Vagina (tissue), 2 donors: ENCODE measurements around the gene CTPS2. TPM values are rescaled to one million over a fixed set of nuclear protein-coding genes. Genes with fewer than 3 reads are reported as not detected.
A peak's percentile ranks its signal among the peaks of the same experiment; 100 is the strongest.
"Not testable (repeated sequence)": the region's sequence is repeated elsewhere in the genome, so short reads cannot be mapped to it uniquely, and the experiment has no call there.

Experiments used
- DNase-seq, 2 donors: peaks; one replicate each; pipeline ENCODE4 v3.0.0-alpha.2; 2017; ENCODE audit errors: extremely low spot score in 2 of 2
- H3K27ac ChIP-seq: fragments of 200-600 bp; sonication (generic); one replicate; pipeline ENCODE4 v1.5.1; 2019
- H3K27me3 ChIP-seq: fragments of 200-600 bp; sonication (generic); one replicate; pipeline ENCODE4 v1.5.1; 2019
- H3K36me3 ChIP-seq, 2 donors: fragments of 200-600 bp; sonication (generic); one replicate each; pipeline ENCODE4 v1.5.1; 2017 to 2019
- H3K4me1 ChIP-seq: fragments of 200-600 bp; sonication (generic); one replicate; pipeline ENCODE4 v1.5.1; 2019
- H3K4me3 ChIP-seq, 2 donors: fragments of 200-600 bp; sonication (generic); 1 replicate in 1 of 2; 2 replicates in 1 of 2; pipeline ENCODE4 v1.5.1; 2016 to 2019
- H3K9me3 ChIP-seq: fragments of 200-600 bp; sonication (generic); one replicate; pipeline ENCODE4 v1.5.1; 2019
- POLR2A ChIP-seq, 2 donors: fragments of 450-650 bp; IDR thresholded peaks; one replicate each; pipeline ENCODE4 v1.6.1; 2017; ENCODE audit warnings: antibody characterized with exemption in 2 of 2, mild to moderate bottlenecking in 2 of 2, moderate library complexity in 2 of 2
- POLR2AphosphoS5 ChIP-seq, 2 donors: sonication (generic); formaldehyde crosslinking; IDR thresholded peaks; one replicate each; pipeline ENCODE4 v1.9.0; 2017; ENCODE audit warnings: antibody characterized with exemption in 2 of 2, mild to moderate bottlenecking in 2 of 2, low read depth in 1 of 2; ENCODE audit not compliant: insufficient read depth in 1 of 2
- intact Hi-C: fragments of 100-400 bp; cut with DNase I; formaldehyde crosslinking; loops from one replicate; pipeline ENCODE4 v1.15.1; 2023
- total RNA-seq: library from RNA; depleted of rRNA; stranded (reverse); fragments of >200 nt; gene quantifications from one replicate; pipeline ENCODE4 v1.2.3, GENCODE V29; 2016
- TF ChIP-seq, protein P1 (sequence below), 3 experiments: fragments of 450-650 bp in 2 of 3; fragments of 200-600 bp in 1 of 3; sonication (generic) in 1 of 3; IDR thresholded peaks; one replicate each; pipeline ENCODE4 v1.5.1; 2017 to 2019; ENCODE audit warnings: antibody characterized with exemption in 3 of 3, mild to moderate bottlenecking in 2 of 3, moderate library complexity in 2 of 3

CTPS2 gene
- total RNA-seq, 1 donor from 2014 or later = 20.4 TPM

DNA sequence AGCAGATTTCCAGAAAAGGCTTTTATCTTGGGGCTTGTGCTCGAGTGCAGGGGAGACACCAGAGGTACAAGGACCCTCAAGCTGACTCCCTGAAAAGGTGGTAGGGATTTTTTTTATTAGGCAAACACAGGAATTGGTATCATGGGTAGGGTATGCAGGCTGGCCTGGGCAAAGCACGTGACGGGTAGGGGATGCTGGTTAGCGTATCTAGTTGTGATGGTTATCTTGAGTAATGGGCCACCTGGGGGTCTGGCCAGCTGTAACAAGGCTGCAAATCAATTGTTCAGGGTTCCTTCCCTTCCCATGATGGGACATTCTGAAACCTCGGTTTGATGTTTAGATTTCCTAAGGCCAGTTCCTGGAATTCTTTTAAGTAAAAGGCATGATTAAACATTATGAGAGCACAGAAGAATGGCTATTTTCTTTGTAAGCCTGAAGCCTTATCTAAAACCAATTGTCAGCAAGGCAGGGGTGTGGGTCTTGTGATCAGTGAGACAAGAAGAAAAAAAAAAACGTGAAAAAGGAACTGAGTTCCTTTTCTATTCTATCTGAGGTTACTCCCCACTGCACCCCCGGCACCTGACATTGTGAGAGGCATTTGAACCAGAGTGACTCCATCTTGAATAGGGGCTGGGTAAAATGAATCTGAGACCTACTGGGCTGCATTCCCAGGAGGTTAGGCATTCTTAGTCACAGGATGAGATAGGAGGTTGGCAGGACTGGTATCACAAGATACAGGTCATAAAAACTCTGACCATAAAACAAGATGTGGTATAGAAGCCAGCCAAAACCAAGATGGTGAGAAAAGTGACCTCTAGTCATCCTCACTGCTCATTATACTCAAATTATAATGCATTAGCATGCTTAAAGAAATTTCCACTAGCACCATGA, 126.7 kb downstream of the CTPS2 start:
- TF ChIP-seq POLR2A (IDR thresholded peaks at IDR 0.05) (no peak), POLR2AphosphoS5 (IDR thresholded peaks at IDR 0.05; ENCODE audit: insufficient read depth in 1 of 2, low read depth in 1 of 2) (no peak)
- TF ChIP-seq, protein P1, sequence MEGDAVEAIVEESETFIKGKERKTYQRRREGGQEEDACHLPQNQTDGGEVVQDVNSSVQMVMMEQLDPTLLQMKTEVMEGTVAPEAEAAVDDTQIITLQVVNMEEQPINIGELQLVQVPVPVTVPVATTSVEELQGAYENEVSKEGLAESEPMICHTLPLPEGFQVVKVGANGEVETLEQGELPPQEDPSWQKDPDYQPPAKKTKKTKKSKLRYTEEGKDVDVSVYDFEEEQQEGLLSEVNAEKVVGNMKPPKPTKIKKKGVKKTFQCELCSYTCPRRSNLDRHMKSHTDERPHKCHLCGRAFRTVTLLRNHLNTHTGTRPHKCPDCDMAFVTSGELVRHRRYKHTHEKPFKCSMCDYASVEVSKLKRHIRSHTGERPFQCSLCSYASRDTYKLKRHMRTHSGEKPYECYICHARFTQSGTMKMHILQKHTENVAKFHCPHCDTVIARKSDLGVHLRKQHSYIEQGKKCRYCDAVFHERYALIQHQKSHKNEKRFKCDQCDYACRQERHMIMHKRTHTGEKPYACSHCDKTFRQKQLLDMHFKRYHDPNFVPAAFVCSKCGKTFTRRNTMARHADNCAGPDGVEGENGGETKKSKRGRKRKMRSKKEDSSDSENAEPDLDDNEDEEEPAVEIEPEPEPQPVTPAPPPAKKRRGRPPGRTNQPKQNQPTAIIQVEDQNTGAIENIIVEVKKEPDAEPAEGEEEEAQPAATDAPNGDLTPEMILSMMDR (IDR thresholded peaks at IDR 0.05) = no peak
- Histone ChIP-seq H3K36me3 (no peaks in the 10 kb centered on the region), H3K27me3 (no peaks in the 10 kb centered on the region), H3K9me3 (peaks cover 7% of the 10 kb centered on the region), H3K4me3 (no peak overlapping the region), H3K27ac (no peak overlapping the region), H3K4me1 (no peaks in the 10 kb centered on the region)
- DNase-seq = peak in 1 of 2 donors; percentile 22
- intact Hi-C loops = loop anchor here (5.0 kb wide), 1 partner anchor 1083 kb away; the partner anchor contains the start of gene BMX

DNA sequence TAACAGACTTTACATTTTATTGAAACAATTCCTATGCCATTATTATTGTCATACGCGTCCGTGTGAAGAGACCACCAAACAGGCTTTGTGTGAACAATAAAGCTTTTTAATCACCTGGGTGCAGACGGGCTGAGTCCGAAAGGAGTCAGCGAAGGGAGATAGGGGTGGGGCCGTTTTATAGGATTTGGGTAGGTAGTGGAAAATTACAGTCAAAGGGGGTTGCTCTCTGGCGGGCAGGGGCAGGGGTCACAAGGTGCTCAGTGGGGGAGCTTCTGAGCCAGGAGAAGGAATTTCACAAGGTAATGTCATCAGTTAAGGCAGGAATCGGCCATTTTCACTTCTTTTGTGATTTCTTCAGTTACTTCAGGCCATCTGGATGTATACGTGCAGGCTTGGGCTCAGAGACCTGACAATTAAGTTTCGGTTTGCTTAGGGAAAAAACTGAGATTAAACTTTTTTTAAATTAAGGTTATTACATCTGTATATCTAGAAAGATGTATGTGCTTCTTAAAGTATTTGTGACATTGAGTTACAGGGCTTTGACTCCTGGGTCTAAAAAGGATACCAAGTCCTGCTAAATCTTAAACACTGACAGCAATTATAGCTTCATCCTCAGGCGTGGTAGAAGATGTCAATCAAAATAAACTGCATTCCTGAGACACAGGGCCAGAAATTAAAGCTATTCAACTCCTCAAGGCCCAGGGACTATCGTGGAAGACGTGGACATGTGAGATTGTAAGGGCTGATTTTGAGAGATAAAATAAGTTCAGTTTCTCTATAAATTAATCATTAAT, 132.3 kb downstream of the CTPS2 start:
- H3K36me3 ChIP-seq, H3K27ac ChIP-seq: not testable (repeated sequence)

DNA sequence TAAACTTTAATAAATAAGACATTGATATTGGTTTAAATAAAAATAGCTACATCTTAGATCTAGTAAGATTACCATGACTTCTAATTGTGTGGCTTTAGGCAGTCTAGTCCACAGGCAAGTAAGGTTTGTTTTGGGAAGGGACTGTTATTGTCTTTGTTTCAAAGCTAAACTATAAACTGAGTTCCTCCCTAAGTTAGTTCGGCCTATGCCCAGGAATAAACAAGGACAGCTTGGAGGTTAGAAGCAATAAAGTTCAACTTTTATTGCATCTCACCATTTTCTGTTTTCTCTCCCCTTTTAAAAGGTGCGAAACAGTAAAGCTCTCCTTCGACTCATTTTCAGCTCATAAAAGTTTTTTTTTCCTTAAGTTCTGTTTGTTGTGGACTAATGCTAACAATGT, 133.0 kb downstream of the CTPS2 start:
- H3K27me3 ChIP-seq = no peaks in the 10 kb centered on the region
- no peak for DNase-seq
- H3K4me3 ChIP-seq = no peak overlapping the region
- no peak overlapping the region for H3K27ac ChIP-seq
- no peaks in the 10 kb centered on the region for H3K4me1 ChIP-seq
- intact Hi-C loops = no loop called here
- TF ChIP-seq POLR2A (IDR thresholded peaks at IDR 0.05) (no peak), POLR2AphosphoS5 (IDR thresholded peaks at IDR 0.05; ENCODE audit: insufficient read depth in 1 of 2, low read depth in 1 of 2) (no peak)
- TF ChIP-seq, protein P1 (IDR thresholded peaks at IDR 0.05) = no peak
- peaks cover 7% of the 10 kb centered on the region for H3K9me3 ChIP-seq
- H3K36me3 ChIP-seq = no peaks in the 10 kb centered on the region

More for the DNA sequence above, 132.3 kb downstream of the CTPS2 start:
- DNase-seq, intact Hi-C loops, H3K9me3 ChIP-seq, H3K27me3 ChIP-seq, H3K4me1 ChIP-seq, H3K4me3 ChIP-seq: not testable (repeated sequence)

DNA sequence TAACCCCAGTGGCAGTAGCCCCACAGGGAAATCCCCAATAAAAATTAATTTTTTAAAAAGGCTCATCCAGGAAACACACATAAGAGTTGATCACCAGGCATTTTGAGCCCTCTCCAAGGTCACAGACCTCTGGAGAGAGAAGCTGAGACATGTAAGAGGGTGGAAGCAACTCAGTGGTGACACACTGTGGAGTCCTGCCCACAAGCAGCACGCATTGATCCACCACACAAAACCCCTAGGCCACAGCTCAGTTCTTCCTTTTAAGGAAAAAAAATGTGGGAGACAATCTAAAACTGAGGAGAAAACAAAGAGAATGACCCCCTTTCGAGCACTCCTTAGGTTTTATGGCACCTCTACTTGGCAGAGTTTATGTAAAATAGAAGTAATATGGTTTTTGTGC, 134.3 kb downstream of the CTPS2 start:
- Histone ChIP-seq H3K4me1 (no peaks in the 10 kb centered on the region), H3K27me3 (no peaks in the 10 kb centered on the region), H3K4me3 (no peak overlapping the region), H3K9me3 (peaks cover 7% of the 10 kb centered on the region), H3K36me3 (no peaks in the 10 kb centered on the region), H3K27ac (no peak overlapping the region)
- intact Hi-C loops = no loop called here
- TF ChIP-seq POLR2AphosphoS5 (IDR thresholded peaks at IDR 0.05; ENCODE audit: insufficient read depth in 1 of 2, low read depth in 1 of 2) = no peak
- TF ChIP-seq, protein P1 (IDR thresholded peaks at IDR 0.05) = no peak
- TF ChIP-seq POLR2A (IDR thresholded peaks at IDR 0.05) = no peak
- DNase-seq = no peak

DNA sequence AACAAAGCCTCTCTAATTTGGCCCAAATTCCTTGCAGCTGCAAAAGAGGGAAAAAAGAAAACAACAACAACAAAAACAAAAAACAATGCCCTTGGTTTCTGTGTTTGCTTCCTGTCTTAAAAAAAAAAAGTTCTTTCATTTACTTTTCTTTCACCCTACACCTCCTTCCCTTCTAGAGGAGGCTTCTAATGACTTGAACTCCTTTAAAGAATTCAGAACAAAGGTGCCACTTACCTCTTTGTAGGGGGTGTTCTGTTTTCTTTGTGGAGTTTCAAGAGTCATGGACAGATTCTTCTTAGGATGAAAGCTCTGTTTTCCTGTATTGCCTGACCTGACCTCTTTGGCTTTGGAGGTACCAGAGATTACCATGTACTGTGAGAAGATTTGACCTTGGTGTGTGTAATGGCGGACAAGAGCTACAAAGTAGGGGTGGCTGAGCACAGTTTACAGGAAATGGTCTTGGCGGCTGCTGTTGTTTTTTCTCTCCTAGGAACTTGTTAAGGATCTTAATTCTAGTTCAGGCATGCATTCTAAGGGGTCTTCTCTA, 134.9 kb downstream of the CTPS2 start:
- Histone ChIP-seq H3K9me3 (peaks cover 7% of the 10 kb centered on the region), H3K36me3 (no peaks in the 10 kb centered on the region), H3K27ac (no peak overlapping the region), H3K4me1 (no peaks in the 10 kb centered on the region), H3K4me3 (no peak overlapping the region), H3K27me3 (no peaks in the 10 kb centered on the region)
- DNase-seq = no peak
- intact Hi-C loops = no loop called here
- TF ChIP-seq, protein P1 (IDR thresholded peaks at IDR 0.05) = no peak
- TF ChIP-seq POLR2A (IDR thresholded peaks at IDR 0.05) = no peak
- no peak for TF ChIP-seq POLR2AphosphoS5 (IDR thresholded peaks at IDR 0.05; ENCODE audit: insufficient read depth in 1 of 2, low read depth in 1 of 2)

DNA sequence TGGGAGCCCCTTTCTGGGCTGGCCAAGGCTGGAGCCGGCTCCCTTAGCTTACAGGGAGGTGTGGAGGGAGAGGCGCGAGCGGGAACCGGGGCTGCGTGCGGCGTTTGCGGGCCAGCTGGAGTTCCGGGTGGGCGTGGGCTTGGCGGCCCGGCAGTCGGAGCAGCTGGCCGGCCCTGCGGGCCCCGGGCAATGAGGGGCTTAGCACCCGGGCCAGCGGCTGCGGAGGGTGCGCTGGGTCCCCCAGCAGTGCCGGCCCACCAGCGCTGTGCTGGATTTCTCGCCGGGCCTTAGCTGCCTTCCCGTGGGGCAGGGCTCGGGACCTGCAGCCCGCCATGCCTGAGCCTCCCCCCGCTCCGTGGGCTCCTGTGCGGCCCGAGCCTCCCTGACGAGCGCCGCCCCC, 137.1 kb downstream of the CTPS2 start:
- intact Hi-C loops, H3K4me1 ChIP-seq, DNase-seq, H3K36me3 ChIP-seq, H3K27ac ChIP-seq, H3K27me3 ChIP-seq, H3K9me3 ChIP-seq, H3K4me3 ChIP-seq: not testable (repeated sequence)
